Loucy (cell line): Measurements from ENCODE around the gene FGL2.

Source experiments
- H2AFZ ChIP-seq: fragments of 200-600 bp; sonication (generic); 2 replicates; pipeline ENCODE4 v1.6.0; 2016; ENCODE audit warnings: antibody characterized with exemption, mild to moderate bottlenecking, low read length, moderate library complexity
- H3F3A ChIP-seq: fragments of 200-600 bp; 2 replicates; pipeline ENCODE4 v1.6.0; 2016; ENCODE audit warnings: antibody characterized with exemption, low read depth, mild to moderate bottlenecking
- H3K27me3 ChIP-seq: fragments of 200-600 bp; sonication (generic); 2 replicates; pipeline ENCODE4 v1.6.1; 2014; ENCODE audit warnings: low read length, mild to moderate bottlenecking; ENCODE audit not compliant: insufficient read depth, poor library complexity, severe bottlenecking
- H3K36me3 ChIP-seq: fragments of 200-600 bp; sonication (generic); 2 replicates; pipeline ENCODE4 v1.6.1; 2016; ENCODE audit warnings: low read length; ENCODE audit not compliant: insufficient read depth
- H3K4me1 ChIP-seq: fragments of 200-600 bp; sonication (generic); 2 replicates; pipeline ENCODE4 v1.5.1; 2014; ENCODE audit warnings: low read length, mild to moderate bottlenecking; ENCODE audit not compliant: insufficient read depth, poor library complexity, severe bottlenecking
- H3K4me2 ChIP-seq: fragments of 200-600 bp; sonication (generic); 2 replicates; pipeline ENCODE4 v1.6.0; 2014; ENCODE audit warnings: antibody characterized with exemption, low read length, low read depth, mild to moderate bottlenecking; ENCODE audit not compliant: poor library complexity, severe bottlenecking
- H3K4me3 ChIP-seq: fragments of 200-600 bp; sonication (generic); 2 replicates; pipeline ENCODE4 v1.5.1; 2014; ENCODE audit warnings: low read length, mild to moderate bottlenecking, mixed read lengths; ENCODE audit not compliant: poor library complexity, severe bottlenecking
- H3K79me2 ChIP-seq: fragments of 200-600 bp; sonication (generic); 2 replicates; pipeline ENCODE4 v1.6.1; 2014; ENCODE audit warnings: low read length; ENCODE audit not compliant: insufficient read depth
- H3K9ac ChIP-seq: fragments of 200-600 bp; sonication (generic); 2 replicates; pipeline ENCODE4 v1.6.0; 2014; ENCODE audit warnings: mild to moderate bottlenecking, low read depth, low read length, moderate library complexity; ENCODE audit not compliant: poor library complexity, severe bottlenecking
- H3K9me2 ChIP-seq: fragments of 200-600 bp; sonication (generic); replicated peaks from 2 replicates; pipeline ENCODE4 v1.6.1; 2016; ENCODE audit warnings: low read depth, low read length, mixed read lengths
- H3K9me3 ChIP-seq: fragments of 200-600 bp; sonication (generic); 2 replicates; pipeline ENCODE4 v1.6.1; 2014; ENCODE audit warnings: mild to moderate bottlenecking, antibody characterized with exemption, low read length, low read depth; ENCODE audit not compliant: insufficient read depth
- H4K20me1 ChIP-seq: fragments of 200-600 bp; sonication (generic); 2 replicates; pipeline ENCODE4 v1.6.0; 2014; ENCODE audit warnings: antibody characterized with exemption, low read length, mild to moderate bottlenecking; ENCODE audit not compliant: insufficient read depth, poor library complexity, severe bottlenecking
- EZH2phosphoT487 ChIP-seq: fragments of 200-600 bp; IDR thresholded peaks from 2 replicates; pipeline ENCODE4 v1.6.1; 2018; ENCODE audit warnings: antibody characterized with exemption, mild to moderate bottlenecking, moderate library complexity, borderline replicate concordance
- TF ChIP-seq, protein P1 (sequence below): fragments of 200-600 bp; sonication (generic); conservative IDR thresholded peaks from 2 replicates; pipeline ENCODE4 v1.5.1; 2014; ENCODE audit warnings: mild to moderate bottlenecking, antibody characterized with exemption, low read length

FGL2 gene

DNA sequence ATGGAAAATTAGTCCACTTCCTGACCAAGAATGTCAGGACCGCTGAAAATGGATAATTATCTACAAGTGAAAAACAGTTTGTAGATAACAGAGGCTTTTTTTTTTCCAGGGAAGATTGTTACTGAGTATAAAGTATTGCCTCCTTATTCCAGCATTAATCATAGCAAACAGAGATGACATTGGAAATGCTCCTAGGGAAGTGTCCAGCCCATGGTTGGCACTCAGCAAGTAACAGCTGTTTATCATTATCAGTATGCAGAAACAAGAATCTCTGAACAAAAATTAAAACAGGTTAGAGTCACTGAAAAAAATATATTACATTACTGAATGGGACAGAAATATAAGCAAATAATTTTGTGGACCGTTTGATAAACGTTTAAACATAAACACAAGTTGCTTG lies 14.6 kb downstream of the FGL2 start:
- Histone ChIP-seq H3K79me2 (no peaks in the 10 kb centered on the region), H3K4me3 (no peak overlapping the region), H3K36me3 (no peaks in the 10 kb centered on the region), H3K4me1 (no peaks in the 10 kb centered on the region), H3F3A (no peaks in the 10 kb centered on the region), H3K4me2 (no peak overlapping the region), H4K20me1 (no peaks in the 10 kb centered on the region), H2AFZ (no peak overlapping the region), H3K9ac (no peak overlapping the region), H3K27me3 (no peaks in the 10 kb centered on the region), H3K9me2 (no peaks in the 10 kb centered on the region), H3K9me3 (no peaks in the 10 kb centered on the region)
- TF ChIP-seq EZH2phosphoT487: no peak
- TF ChIP-seq, protein P1, sequence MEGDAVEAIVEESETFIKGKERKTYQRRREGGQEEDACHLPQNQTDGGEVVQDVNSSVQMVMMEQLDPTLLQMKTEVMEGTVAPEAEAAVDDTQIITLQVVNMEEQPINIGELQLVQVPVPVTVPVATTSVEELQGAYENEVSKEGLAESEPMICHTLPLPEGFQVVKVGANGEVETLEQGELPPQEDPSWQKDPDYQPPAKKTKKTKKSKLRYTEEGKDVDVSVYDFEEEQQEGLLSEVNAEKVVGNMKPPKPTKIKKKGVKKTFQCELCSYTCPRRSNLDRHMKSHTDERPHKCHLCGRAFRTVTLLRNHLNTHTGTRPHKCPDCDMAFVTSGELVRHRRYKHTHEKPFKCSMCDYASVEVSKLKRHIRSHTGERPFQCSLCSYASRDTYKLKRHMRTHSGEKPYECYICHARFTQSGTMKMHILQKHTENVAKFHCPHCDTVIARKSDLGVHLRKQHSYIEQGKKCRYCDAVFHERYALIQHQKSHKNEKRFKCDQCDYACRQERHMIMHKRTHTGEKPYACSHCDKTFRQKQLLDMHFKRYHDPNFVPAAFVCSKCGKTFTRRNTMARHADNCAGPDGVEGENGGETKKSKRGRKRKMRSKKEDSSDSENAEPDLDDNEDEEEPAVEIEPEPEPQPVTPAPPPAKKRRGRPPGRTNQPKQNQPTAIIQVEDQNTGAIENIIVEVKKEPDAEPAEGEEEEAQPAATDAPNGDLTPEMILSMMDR: no peak

DNA sequence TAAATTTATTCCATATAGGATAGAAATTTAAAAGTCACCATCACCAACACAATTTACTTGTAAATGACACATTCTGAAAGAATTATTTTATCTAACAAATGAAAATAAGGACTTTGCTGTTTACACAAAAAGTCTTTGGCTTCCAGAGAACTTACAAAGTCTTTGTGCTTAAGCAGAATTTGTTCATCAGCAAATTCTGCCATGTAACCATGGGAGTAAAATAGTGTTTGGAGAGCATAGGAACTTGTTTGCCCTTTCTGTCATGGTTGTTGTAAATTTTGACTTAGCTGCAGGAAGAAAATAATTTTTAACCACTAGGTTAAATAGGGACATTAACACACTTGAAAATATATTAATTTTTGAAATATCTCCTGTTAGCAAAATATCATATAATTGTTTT lies 15.2 kb downstream of the FGL2 start:
- no peaks in the 10 kb centered on the region for H3K4me1 ChIP-seq
- H3K36me3 ChIP-seq: no peaks in the 10 kb centered on the region
- no peak overlapping the region for H2AFZ ChIP-seq
- H3K4me3 ChIP-seq: no peak overlapping the region
- H3K4me2 ChIP-seq: no peak overlapping the region
- H3K9me3 ChIP-seq: no peaks in the 10 kb centered on the region
- no peaks in the 10 kb centered on the region for H3K27me3 ChIP-seq
- H3K79me2 ChIP-seq: no peaks in the 10 kb centered on the region
- TF ChIP-seq, protein P1: no peak
- no peak for TF ChIP-seq EZH2phosphoT487
- no peaks in the 10 kb centered on the region for H3F3A ChIP-seq
- no peak overlapping the region for H3K9ac ChIP-seq
- no peaks in the 10 kb centered on the region for H3K9me2 ChIP-seq
- H4K20me1 ChIP-seq: no peaks in the 10 kb centered on the region

DNA sequence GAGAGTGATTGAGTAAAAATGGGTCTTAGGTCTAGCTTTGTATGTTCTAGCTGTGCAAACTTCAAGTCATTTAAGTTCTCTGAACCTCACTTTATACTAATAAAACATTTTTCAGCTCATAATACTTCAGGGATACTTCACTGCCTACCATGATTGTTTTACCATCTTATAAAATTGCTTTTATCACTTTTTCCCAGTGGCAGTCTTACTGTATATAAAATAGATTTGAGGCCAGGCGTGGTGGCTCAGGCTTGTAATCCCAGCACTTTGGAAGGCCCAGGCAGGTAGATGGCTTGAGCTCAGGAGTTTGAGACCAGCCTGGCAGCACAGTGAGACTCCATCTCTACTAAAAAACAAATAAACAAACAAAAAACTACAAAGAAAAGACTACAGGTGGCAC lies 17.4 kb downstream of the FGL2 start:
- no peak overlapping the region for H3K4me3 ChIP-seq
- no peaks in the 10 kb centered on the region for H3F3A ChIP-seq
- no peaks in the 10 kb centered on the region for H3K9me3 ChIP-seq
- no peak overlapping the region for H3K9ac ChIP-seq
- no peak overlapping the region for H3K4me2 ChIP-seq
- TF ChIP-seq, protein P1: no peak
- no peak for TF ChIP-seq EZH2phosphoT487
- H4K20me1 ChIP-seq: no peaks in the 10 kb centered on the region
- H3K4me1 ChIP-seq: no peaks in the 10 kb centered on the region
- no peak overlapping the region for H2AFZ ChIP-seq
- no peaks in the 10 kb centered on the region for H3K27me3 ChIP-seq
- no peaks in the 10 kb centered on the region for H3K36me3 ChIP-seq
- no peaks in the 10 kb centered on the region for H3K79me2 ChIP-seq
- H3K9me2 ChIP-seq: no peaks in the 10 kb centered on the region
